H9 (cell line): ENCODE measurements around the gene ACACA. TPM values are rescaled to one million over a fixed set of nuclear protein-coding genes. Genes with fewer than 3 reads are reported as not detected.

Source experiments
- DNase-seq: peaks from one replicate; pipeline ENCODE4 v3.0.0-alpha.2; 2017
- H2AFZ ChIP-seq: one replicate; pipeline ENCODE4 v1.6.1; 2013; ENCODE audit warnings: mild to moderate bottlenecking, low read length, control low read depth, moderate library complexity
- H2AK5ac ChIP-seq: 2 replicates; pipeline ENCODE4 v1.6.1; 2013; ENCODE audit warnings: low read length, control low read depth, mixed read lengths; ENCODE audit not compliant: insufficient read length
- H2BK120ac ChIP-seq: one replicate; pipeline ENCODE4 v1.6.1; 2013; ENCODE audit warnings: low read depth, mild to moderate bottlenecking, low read length, control low read depth, inconsistent platforms; ENCODE audit not compliant: poor library complexity, severe bottlenecking
- H2BK12ac ChIP-seq: 2 replicates; pipeline ENCODE4 v1.6.1; 2013; ENCODE audit warnings: low read length, control low read depth, mixed read lengths, low read depth; ENCODE audit not compliant: insufficient read length
- H2BK15ac ChIP-seq: 2 replicates; pipeline ENCODE4 v1.6.1; 2013; ENCODE audit warnings: low read depth, low read length, control low read depth
- H2BK20ac ChIP-seq: one replicate; pipeline ENCODE4 v1.6.1; 2013; ENCODE audit warnings: low read depth, mild to moderate bottlenecking, low read length, control low read depth, inconsistent platforms; ENCODE audit not compliant: poor library complexity, severe bottlenecking
- H2BK5ac ChIP-seq: 2 replicates; pipeline ENCODE4 v1.6.1; 2013; ENCODE audit warnings: low read length, control low read depth, mixed read lengths; ENCODE audit not compliant: insufficient read length
- H3K14ac ChIP-seq: 2 replicates; pipeline ENCODE4 v1.6.1; 2013; ENCODE audit warnings: low read length, control low read depth; ENCODE audit not compliant: insufficient read depth
- H3K18ac ChIP-seq: 2 replicates; pipeline ENCODE4 v1.6.1; 2013; ENCODE audit warnings: low read depth, mild to moderate bottlenecking, mixed read lengths, low read length, control low read depth; ENCODE audit not compliant: insufficient read length
- H3K23ac ChIP-seq: 2 replicates; pipeline ENCODE4 v1.6.1; 2013; ENCODE audit warnings: low read length, control low read depth, mixed read lengths, low read depth; ENCODE audit not compliant: insufficient read length
- H3K23me2 ChIP-seq: 2 replicates; pipeline ENCODE4 v1.6.1; 2013; ENCODE audit warnings: low read depth, mild to moderate bottlenecking, mixed read lengths, low read length, control low read depth; ENCODE audit not compliant: insufficient read length, poor library complexity, severe bottlenecking
- H3K27ac ChIP-seq: 2 replicates; pipeline ENCODE4 v1.5.1; 2013; ENCODE audit warnings: low read length, control low read depth, mixed read lengths, low read depth; ENCODE audit not compliant: insufficient read length
- H3K27me3 ChIP-seq: 2 replicates; pipeline ENCODE4 v1.6.1; 2013; ENCODE audit warnings: low read length, control low read depth, inconsistent platforms; ENCODE audit not compliant: insufficient read depth
- H3K4ac ChIP-seq: 2 replicates; pipeline ENCODE4 v1.6.1; 2013; ENCODE audit warnings: low read depth, mild to moderate bottlenecking, control low read depth, inconsistent platforms, low read length, moderate library complexity
- H3K4me1 ChIP-seq: 2 replicates; pipeline ENCODE4 v1.6.1; 2013; ENCODE audit warnings: low read length, control low read depth, inconsistent platforms; ENCODE audit not compliant: insufficient read depth
- H3K4me2 ChIP-seq: 2 replicates; pipeline ENCODE4 v1.6.1; 2013; ENCODE audit warnings: low read length, control low read depth, mixed read lengths; ENCODE audit not compliant: insufficient read length, insufficient read depth
- H3K56ac ChIP-seq: 2 replicates; pipeline ENCODE4 v1.6.1; 2013; ENCODE audit warnings: low read depth, mild to moderate bottlenecking, mixed read lengths, low read length, control low read depth; ENCODE audit not compliant: insufficient read length
- H3K79me1 ChIP-seq: 2 replicates; pipeline ENCODE4 v1.6.1; 2013; ENCODE audit warnings: low read depth, mild to moderate bottlenecking, moderate library complexity, low read length, control low read depth, inconsistent platforms; ENCODE audit not compliant: insufficient read depth, poor library complexity, severe bottlenecking
- H3K79me2 ChIP-seq: 2 replicates; pipeline ENCODE4 v1.6.1; 2013; ENCODE audit warnings: low read length, control low read depth, inconsistent platforms; ENCODE audit not compliant: insufficient read depth
- H3K9ac ChIP-seq: 2 replicates; pipeline ENCODE4 v1.6.1; 2013; ENCODE audit warnings: low read length, control low read depth, mixed read lengths; ENCODE audit not compliant: insufficient read length; ENCODE audit errors: extremely low read depth
- H3K9me3 ChIP-seq: one replicate; pipeline ENCODE4 v1.6.1; 2013; ENCODE audit warnings: low read depth, low read length, inconsistent platforms; ENCODE audit not compliant: control insufficient read depth
- H3T11ph ChIP-seq: one replicate; pipeline ENCODE4 v1.6.1; 2013; ENCODE audit warnings: mild to moderate bottlenecking, low read length, control low read depth, inconsistent platforms
- H4K20me1 ChIP-seq: one replicate; pipeline ENCODE4 v1.6.1; 2013; ENCODE audit not compliant: control insufficient read depth, insufficient read length, insufficient read depth
- H4K5ac ChIP-seq: 2 replicates; pipeline ENCODE4 v1.6.1; 2013; ENCODE audit warnings: low read depth, mild to moderate bottlenecking, mixed read lengths, low read length, control low read depth; ENCODE audit not compliant: insufficient read length
- H4K8ac ChIP-seq: replicated peaks from 2 replicates; pipeline ENCODE4 v1.6.1; 2013; ENCODE audit warnings: low read length, control low read depth, mixed read lengths, low read depth; ENCODE audit not compliant: insufficient read length
- H4K91ac ChIP-seq: 2 replicates; pipeline ENCODE4 v1.6.1; 2013; ENCODE audit warnings: low read depth, mild to moderate bottlenecking, moderate library complexity, mixed read lengths, low read length, control low read depth; ENCODE audit not compliant: insufficient read length
- H3K27ac Mint-ChIP-seq, 3 experiments: 2 replicates in 2 of 3; 3 replicates in 1 of 3; pipeline ENCODE4 v1.8.0; 2020 to 2021; ENCODE audit warnings: mixed read lengths in 3 of 3, mild to moderate bottlenecking in 1 of 3, moderate library complexity in 1 of 3
- H3K27me3 Mint-ChIP-seq: 2 replicates; pipeline ENCODE4 v1.8.0; 2021; ENCODE audit warnings: low read depth, mild to moderate bottlenecking, moderate library complexity, mixed read lengths
- H3K36me3 Mint-ChIP-seq, 3 experiments: 2 replicates in 2 of 3; 3 replicates in 1 of 3; pipeline ENCODE4 v1.8.0; 2020 to 2021; ENCODE audit warnings: low read depth in 3 of 3, mixed read lengths in 3 of 3; ENCODE audit not compliant: insufficient read depth in 1 of 3
- H3K4me1 Mint-ChIP-seq, 2 experiments: 2 replicates each; pipeline ENCODE4 v1.8.0; 2020; ENCODE audit warnings: mixed read lengths in 2 of 2
- H3K4me3 Mint-ChIP-seq, 2 experiments: 2 replicates in 1 of 2; 3 replicates in 1 of 2; pipeline ENCODE4 v1.8.0; 2020 to 2021; ENCODE audit warnings: mild to moderate bottlenecking in 2 of 2, mixed read lengths in 2 of 2, moderate library complexity in 1 of 2
- H3K9me3 Mint-ChIP-seq, 2 experiments: 2 replicates in 1 of 2; 3 replicates in 1 of 2; pipeline ENCODE4 v1.8.0; 2020; ENCODE audit warnings: mild to moderate bottlenecking in 2 of 2, mixed read lengths in 2 of 2, moderate library complexity in 1 of 2
- CTCF ChIP-seq: fragments of 200-600 bp; sonication (generic); conservative IDR thresholded peaks from 3 replicates; pipeline ENCODE4 v1.8.0; 2021; ENCODE audit warnings: antibody characterized with exemption, mild to moderate bottlenecking
- WGBS: extraction: QIAGEN DNeasy Blood & Tissue Kit; methylation state at CpG from one replicate; pipeline ENCODE4 v1.1.7; 2013; ENCODE audit warnings: missing lambda C conversion rate, low lambda C conversion rate, mixed read lengths; ENCODE audit not compliant: insufficient read length; ENCODE audit errors: extremely low coverage; 5-methylcytosine and 5-hydroxymethylcytosine counted together
- total RNA-seq: library from RNA; stranded (reverse); gene quantifications from 2 replicates; pipeline ENCODE4 v1.2.1, GENCODE V29; 2021

ACACA gene
- total RNA-seq, 1 experiment from 2014 or later: 135 TPM

GRCh38 chr17:37097154-37097553 is 309.5 kb downstream of the ACACA start:
- H3K56ac ChIP-seq: no peak overlapping the region
- H2BK12ac ChIP-seq: no peak overlapping the region
- H3K27ac ChIP-seq: no peak overlapping the region
- H3K9ac ChIP-seq: no peak overlapping the region
- H3K27me3 ChIP-seq: no peaks in the 10 kb centered on the region
- H3K36me3 Mint-ChIP-seq: peaks cover 40 to 84% (median 72%) of the 10 kb centered on the region in 3 experiments; a peak in 6 of 7 replicates
- H2BK5ac ChIP-seq: no peak overlapping the region
- no peaks in the 10 kb centered on the region for H3K23me2 ChIP-seq
- 0 out of 2 replicates have a peak, but pooled peaks cover 3% of the 10 kb centered on the region for H3K4me1 ChIP-seq
- H3K79me1 ChIP-seq: no peaks in the 10 kb centered on the region
- H3K4me1 Mint-ChIP-seq: peaks cover 19 to 22% of the 10 kb centered on the region in 2 experiments
- no peak overlapping the region for H2BK15ac ChIP-seq
- no peak for TF ChIP-seq CTCF
- no peak overlapping the region for H2AFZ ChIP-seq
- no peak overlapping the region for H3K23ac ChIP-seq
- no peaks in the 10 kb centered on the region; the same call in 1 of the 2 replicates for H3K27me3 Mint-ChIP-seq
- WGBS: no CpG with 5 or more reads among the region's 2 CpGs
- DNase-seq: no peak
- no peaks in the 10 kb centered on the region for H3K79me2 ChIP-seq
- H2AK5ac ChIP-seq: no peak overlapping the region
- no peak overlapping the region for H4K5ac ChIP-seq
- no peaks in the 10 kb centered on the region for H3K9me3 ChIP-seq
- no peak overlapping the region for H3K4me3 Mint-ChIP-seq
- H3T11ph ChIP-seq: no peak overlapping the region
- no peak overlapping the region for H4K91ac ChIP-seq
- no peaks in the 10 kb centered on the region for H3K9me3 Mint-ChIP-seq
- H3K4ac ChIP-seq: no peak overlapping the region
- no peak overlapping the region for H3K14ac ChIP-seq
- H2BK20ac ChIP-seq: no peak overlapping the region
- no peak overlapping the region for H3K18ac ChIP-seq
- no peaks in the 10 kb centered on the region for H4K20me1 ChIP-seq
- H3K4me2 ChIP-seq: no peak overlapping the region
- H2BK120ac ChIP-seq: no peak overlapping the region
- no peak overlapping the region for H4K8ac ChIP-seq
- no peak overlapping the region; a peak in 1 of 7 replicates for H3K27ac Mint-ChIP-seq
